Measurements from ENCODE around the gene CGN.
"Not testable (repeated sequence)": the region's sequence is repeated elsewhere in the genome, so short reads cannot be mapped to it uniquely, and the experiment has no call there.

The CGN gene

DNA sequence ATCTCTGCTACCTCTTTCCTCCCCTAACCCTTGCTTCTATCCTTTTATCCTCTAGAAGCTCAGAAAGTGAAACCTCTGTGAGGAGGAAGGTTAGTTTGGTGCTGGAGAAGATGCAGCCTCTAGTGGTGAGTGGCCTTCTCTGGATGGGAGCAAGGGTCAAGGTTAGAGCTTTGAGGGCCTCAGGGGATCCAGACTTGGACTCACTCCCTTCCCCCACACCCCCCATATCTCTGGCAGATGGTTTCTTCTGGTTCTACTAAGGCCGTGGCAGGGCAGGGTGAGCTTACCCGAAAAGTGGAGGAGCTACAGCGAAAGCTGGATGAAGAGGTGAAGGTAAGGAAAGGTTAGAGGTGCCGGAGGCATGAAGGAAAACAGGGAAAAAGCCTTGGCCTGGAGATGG, 9.2 kb downstream of the CGN start:
- H3K27me3 Mint-ChIP-seq = peaks cover 3% of the 10 kb centered on the region

GRCh38 chr1:151522427-151522826, 11.2 kb downstream of the CGN start:
- not testable (repeated sequence) for H3K4me1 Mint-ChIP-seq; H3K9me3 Mint-ChIP-seq; DNase-seq (ENCODE audit: low spot score in 2 of 2); ATAC-seq (ENCODE audit: low read depth); H3K36me3 Mint-ChIP-seq; H3K27me3 Mint-ChIP-seq; H3K27ac Mint-ChIP-seq; H3K4me3 Mint-ChIP-seq

More for the DNA sequence above, 9.2 kb downstream of the CGN start:
- H3K4me1 Mint-ChIP-seq = no peaks in the 10 kb centered on the region
- DNase-seq (ENCODE audit: low spot score in 2 of 2) = no peak
- no peak overlapping the region for H3K4me3 Mint-ChIP-seq
- H3K27ac Mint-ChIP-seq = no peak overlapping the region
- H3K9me3 Mint-ChIP-seq = no peaks in the 10 kb centered on the region
- no peak for ATAC-seq (ENCODE audit: low read depth)
- H3K36me3 Mint-ChIP-seq = no peaks in the 10 kb centered on the region

DNA sequence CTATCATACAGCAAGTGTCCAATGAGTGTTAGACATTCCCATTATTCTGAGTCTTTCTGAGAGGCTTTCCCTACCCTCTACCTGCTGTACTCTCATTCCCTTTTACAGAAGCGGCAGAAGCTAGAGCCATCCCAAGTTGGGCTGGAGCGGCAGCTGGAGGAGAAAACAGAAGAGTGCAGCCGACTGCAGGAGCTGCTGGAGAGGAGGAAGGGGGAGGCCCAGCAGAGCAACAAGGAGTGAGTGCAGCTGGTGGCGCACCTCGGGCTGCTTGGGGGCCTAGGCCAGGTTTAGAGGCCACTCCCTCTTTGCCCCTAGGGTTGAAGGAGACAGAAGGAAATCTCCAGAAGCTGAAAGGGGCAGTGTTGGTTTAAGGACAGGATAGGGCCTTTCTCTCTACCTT, 12.1 kb downstream of the CGN start:
- peaks cover 3% of the 10 kb centered on the region for H3K27me3 Mint-ChIP-seq

GRCh38 chr1:151524736-151525135, 13.5 kb downstream of the CGN start:
- DNase-seq (ENCODE audit: low spot score in 2 of 2) (no peak), ATAC-seq (ENCODE audit: low read depth) (no peak)
- Mint-ChIP-seq H3K4me3 (no peak overlapping the region), H3K9me3 (no peaks in the 10 kb centered on the region), H3K36me3 (no peaks in the 10 kb centered on the region), H3K27ac (no peak overlapping the region), H3K27me3 (peaks cover 3% of the 10 kb centered on the region), H3K4me1 (no peaks in the 10 kb centered on the region)

More for the DNA sequence above, 12.1 kb downstream of the CGN start:
- Mint-ChIP-seq H3K9me3 (no peaks in the 10 kb centered on the region), H3K36me3 (no peaks in the 10 kb centered on the region), H3K4me1 (no peaks in the 10 kb centered on the region), H3K4me3 (no peak overlapping the region), H3K27ac (no peak overlapping the region)
- no peak for ATAC-seq (ENCODE audit: low read depth)
- DNase-seq (ENCODE audit: low spot score in 2 of 2) = no peak

DNA sequence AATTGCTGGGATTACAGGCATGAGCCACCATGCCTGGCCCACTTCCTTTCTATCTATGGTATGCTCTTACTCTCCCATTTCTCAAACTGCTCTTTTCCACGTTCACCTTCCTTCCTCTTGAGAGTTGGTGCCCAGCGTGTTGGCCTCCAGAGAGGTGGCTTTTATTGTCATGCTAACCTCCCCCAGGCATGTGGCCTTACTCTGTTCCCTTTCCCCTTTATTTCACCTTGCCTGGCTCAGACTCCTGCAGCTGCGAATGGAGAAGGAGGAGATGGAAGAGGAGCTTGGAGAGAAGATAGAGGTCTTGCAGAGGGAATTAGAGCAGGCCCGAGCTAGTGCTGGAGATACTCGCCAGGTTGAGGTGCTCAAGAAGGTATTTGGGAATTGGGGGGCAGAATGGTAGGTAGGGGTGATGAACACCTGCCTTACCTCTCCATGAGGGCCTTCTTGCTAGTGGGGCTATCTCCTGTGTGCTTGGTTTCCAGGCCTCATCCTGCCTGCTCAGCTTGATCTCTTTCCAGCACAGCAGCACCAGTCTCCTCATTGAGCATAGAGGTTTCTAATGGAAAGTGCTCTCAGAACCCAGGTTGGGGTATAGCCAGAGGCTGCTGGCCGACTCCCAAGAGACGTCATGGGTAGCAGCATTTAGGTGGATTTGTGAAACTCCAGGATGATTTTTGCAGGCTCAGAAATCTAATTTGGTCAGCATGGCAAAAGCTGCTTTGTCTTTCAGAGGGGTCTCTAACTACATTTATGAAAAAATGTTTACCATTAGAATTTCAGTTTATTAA, 15.7 kb downstream of the CGN start:
- H3K36me3 Mint-ChIP-seq = no peaks in the 10 kb centered on the region
- no peak overlapping the region for H3K4me3 Mint-ChIP-seq
- H3K27ac Mint-ChIP-seq = no peak overlapping the region
- no peaks in the 10 kb centered on the region for H3K4me1 Mint-ChIP-seq
- H3K9me3 Mint-ChIP-seq = no peaks in the 10 kb centered on the region
- ATAC-seq (ENCODE audit: low read depth) = no peak
- peaks cover 3% of the 10 kb centered on the region for H3K27me3 Mint-ChIP-seq
- DNase-seq (ENCODE audit: low spot score in 2 of 2) = no peak

DNA sequence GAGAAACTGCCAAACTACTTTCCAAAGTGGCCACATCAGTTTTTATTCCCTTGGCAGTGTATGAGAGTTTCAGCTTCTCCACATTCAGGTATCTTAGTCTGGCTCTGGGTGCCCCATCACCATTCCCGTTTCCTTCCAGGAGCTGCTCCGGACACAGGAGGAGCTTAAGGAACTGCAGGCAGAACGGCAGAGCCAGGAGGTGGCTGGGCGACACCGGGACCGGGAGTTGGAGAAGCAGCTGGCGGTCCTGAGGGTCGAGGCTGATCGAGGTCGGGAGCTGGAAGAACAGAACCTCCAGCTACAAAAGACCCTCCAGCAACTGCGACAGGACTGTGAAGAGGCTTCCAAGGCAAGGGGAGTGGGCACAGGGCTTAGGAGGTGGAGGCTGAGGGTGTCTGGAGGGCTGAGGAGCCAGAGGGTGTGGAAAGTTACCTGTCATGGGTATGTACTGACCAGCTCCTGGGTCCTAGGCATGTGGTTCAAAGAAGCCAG, 18.1 kb downstream of the CGN start:
- no peak for ATAC-seq (ENCODE audit: low read depth)
- H3K27ac Mint-ChIP-seq = no peak overlapping the region
- no peak for DNase-seq (ENCODE audit: low spot score in 2 of 2)
- H3K9me3 Mint-ChIP-seq = no peaks in the 10 kb centered on the region
- peaks cover 2% of the 10 kb centered on the region for H3K27me3 Mint-ChIP-seq
- no peaks in the 10 kb centered on the region for H3K4me1 Mint-ChIP-seq
- H3K4me3 Mint-ChIP-seq = no peak overlapping the region
- H3K36me3 Mint-ChIP-seq = no peaks in the 10 kb centered on the region

DNA sequence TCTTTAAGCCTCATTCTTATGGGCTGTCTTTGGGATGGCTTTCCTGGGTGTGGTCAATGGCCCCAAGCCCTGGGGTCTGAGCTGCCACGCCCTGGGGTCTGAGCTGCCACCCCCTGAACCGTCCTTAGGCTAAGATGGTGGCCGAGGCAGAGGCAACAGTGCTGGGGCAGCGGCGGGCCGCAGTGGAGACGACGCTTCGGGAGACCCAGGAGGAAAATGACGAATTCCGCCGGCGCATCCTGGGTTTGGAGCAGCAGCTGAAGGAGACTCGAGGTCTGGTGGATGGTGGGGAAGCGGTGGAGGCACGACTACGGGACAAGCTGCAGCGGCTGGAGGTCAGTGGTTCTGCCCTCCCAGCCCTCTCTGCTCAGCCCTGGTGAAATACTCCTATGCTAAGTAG, 18.6 kb downstream of the CGN start:
- no peak for DNase-seq (ENCODE audit: low spot score in 2 of 2)
- no peaks in the 10 kb centered on the region for H3K4me1 Mint-ChIP-seq
- no peaks in the 10 kb centered on the region for H3K9me3 Mint-ChIP-seq
- no peak for ATAC-seq (ENCODE audit: low read depth)
- H3K4me3 Mint-ChIP-seq = no peak overlapping the region
- H3K36me3 Mint-ChIP-seq = no peaks in the 10 kb centered on the region
- H3K27me3 Mint-ChIP-seq = peaks cover 2% of the 10 kb centered on the region
- H3K27ac Mint-ChIP-seq = no peak overlapping the region

DNA sequence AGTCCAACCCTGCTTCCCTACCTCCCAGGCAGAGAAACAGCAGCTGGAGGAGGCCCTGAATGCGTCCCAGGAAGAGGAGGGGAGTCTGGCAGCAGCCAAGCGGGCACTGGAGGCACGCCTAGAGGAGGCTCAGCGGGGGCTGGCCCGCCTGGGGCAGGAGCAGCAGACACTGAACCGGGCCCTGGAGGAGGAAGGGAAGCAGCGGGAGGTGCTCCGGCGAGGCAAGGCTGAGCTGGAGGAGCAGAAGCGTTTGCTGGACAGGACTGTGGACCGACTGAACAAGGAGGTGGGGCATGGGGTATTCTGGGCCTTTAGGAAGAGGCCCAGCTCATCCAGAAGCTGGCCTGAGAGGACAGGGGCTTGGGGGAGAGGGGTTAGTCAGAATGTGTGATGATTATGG, 19.3 kb downstream of the CGN start:
- Mint-ChIP-seq H3K4me3 (no peak overlapping the region), H3K9me3 (no peaks in the 10 kb centered on the region)

GRCh38 chr1:151533870-151534269, 22.7 kb downstream of the CGN start:
- Mint-ChIP-seq H3K4me3 (no peak overlapping the region), H3K27ac (no peak overlapping the region), H3K4me1 (no peaks in the 10 kb centered on the region), H3K9me3 (no peaks in the 10 kb centered on the region), H3K36me3 (no peaks in the 10 kb centered on the region), H3K27me3 (peaks cover 3% of the 10 kb centered on the region)
- DNase-seq (ENCODE audit: low spot score in 2 of 2) = no peak
- ATAC-seq (ENCODE audit: low read depth) = no peak

More for the DNA sequence above, 19.3 kb downstream of the CGN start:
- DNase-seq (ENCODE audit: low spot score in 2 of 2) = no peak
- H3K27me3 Mint-ChIP-seq = peaks cover 3% of the 10 kb centered on the region
- H3K4me1 Mint-ChIP-seq = no peaks in the 10 kb centered on the region
- no peak overlapping the region for H3K27ac Mint-ChIP-seq
- H3K36me3 Mint-ChIP-seq = no peaks in the 10 kb centered on the region
- ATAC-seq (ENCODE audit: low read depth) = no peak

DNA sequence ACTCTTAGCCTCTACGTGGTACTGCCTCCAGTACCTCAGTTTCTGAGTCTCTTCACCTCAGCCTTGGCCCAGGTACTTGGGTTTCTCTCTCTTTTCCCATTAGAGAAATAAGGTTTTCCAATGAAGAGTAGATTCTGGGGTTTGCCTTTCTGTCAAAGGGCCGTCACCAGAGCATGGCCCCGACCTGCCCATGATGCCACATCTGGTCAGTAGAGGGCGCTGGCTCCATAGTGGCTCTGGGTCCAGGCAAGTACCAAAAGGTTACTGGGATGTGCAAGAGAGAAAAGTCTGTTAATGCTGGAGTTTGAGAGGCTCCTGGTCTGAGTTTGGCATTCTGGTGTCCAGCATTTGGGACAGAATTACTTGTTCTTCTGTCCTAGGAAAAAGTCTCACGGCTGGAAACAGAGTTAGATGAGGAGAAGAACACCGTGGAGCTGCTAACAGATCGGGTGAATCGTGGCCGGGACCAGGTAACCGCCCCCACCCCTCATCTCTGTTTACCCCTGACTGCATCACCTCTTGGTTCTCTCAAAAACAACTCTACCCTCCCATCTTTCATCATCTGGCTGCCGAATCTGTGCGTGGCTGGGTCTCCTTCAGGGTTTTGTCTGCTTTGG, 23.6 kb downstream of the CGN start:
- Mint-ChIP-seq H3K9me3 (no peaks in the 10 kb centered on the region), H3K27ac (no peak overlapping the region), H3K27me3 (peaks cover 2% of the 10 kb centered on the region), H3K4me1 (peaks cover 2% of the 10 kb centered on the region), H3K4me3 (no peak overlapping the region), H3K36me3 (no peaks in the 10 kb centered on the region)
- DNase-seq (ENCODE audit: low spot score in 2 of 2) (peak; percentile 61 to 74), ATAC-seq (ENCODE audit: low read depth) (peak; percentile 77)

GRCh38 chr1:151535326-151536271, 24.4 kb downstream of the CGN start:
- Mint-ChIP-seq H3K9me3 (no peaks in the 10 kb centered on the region), H3K27me3 (peaks cover 2% of the 10 kb centered on the region), H3K4me1 (peaks cover 4% of the 10 kb centered on the region), H3K4me3 (no peak overlapping the region), H3K36me3 (no peaks in the 10 kb centered on the region), H3K27ac (no peak overlapping the region)
- no peak for DNase-seq (ENCODE audit: low spot score in 2 of 2)
- no peak for ATAC-seq (ENCODE audit: low read depth)

- no peak overlapping the region for H3K4me3 Mint-ChIP-seq
Observed at GRCh38 chr1:151536499-151536898, 25.3 kb downstream of the CGN start.

DNA sequence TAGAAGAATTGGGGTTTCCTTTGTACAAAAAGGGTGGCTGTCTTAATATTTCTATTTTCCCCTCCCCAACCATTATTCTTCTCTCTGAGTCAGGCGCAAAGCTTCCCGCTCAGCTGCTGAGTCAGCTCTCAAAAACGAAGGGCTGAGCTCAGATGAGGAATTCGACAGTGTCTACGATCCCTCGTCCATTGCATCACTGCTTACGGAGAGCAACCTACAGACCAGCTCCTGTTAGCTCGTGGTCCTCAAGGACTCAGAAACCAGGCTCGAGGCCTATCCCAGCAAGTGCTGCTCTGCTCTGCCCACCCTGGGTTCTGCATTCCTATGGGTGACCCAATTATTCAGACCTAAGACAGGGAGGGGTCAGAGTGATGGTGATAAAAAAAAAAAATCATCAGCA, 25.9 kb downstream of the CGN start:
- ATAC-seq (ENCODE audit: low read depth) (no peak), DNase-seq (ENCODE audit: low spot score in 2 of 2) (no peak)
- no peak overlapping the region for H3K27ac Mint-ChIP-seq
- H3K4me3 Mint-ChIP-seq = no peak overlapping the region
- peaks cover 12% of the 10 kb centered on the region for H3K4me1 Mint-ChIP-seq
- peaks cover 2% of the 10 kb centered on the region for H3K27me3 Mint-ChIP-seq
- no peaks in the 10 kb centered on the region for H3K9me3 Mint-ChIP-seq
- H3K36me3 Mint-ChIP-seq = no peaks in the 10 kb centered on the region

More at GRCh38 chr1:151536499-151536898, 25.3 kb downstream of the CGN start:
- no peak for DNase-seq (ENCODE audit: low spot score in 2 of 2)
- no peak for ATAC-seq (ENCODE audit: low read depth)
- Mint-ChIP-seq H3K27ac (no peak overlapping the region), H3K27me3 (peaks cover 2% of the 10 kb centered on the region), H3K9me3 (no peaks in the 10 kb centered on the region), H3K4me1 (peaks cover 12% of the 10 kb centered on the region), H3K36me3 (no peaks in the 10 kb centered on the region)

Data from memory B cell (primary cell).